ENCODE data around the gene TANGO2.
A peak's percentile ranks its signal among the peaks of the same experiment; 100 is the strongest.

Gene TANGO2

GRCh38 chr22:20014526-20015186 is 6.3 kb upstream of the TANGO2 start:
- DNase-seq = no peak

DNA sequence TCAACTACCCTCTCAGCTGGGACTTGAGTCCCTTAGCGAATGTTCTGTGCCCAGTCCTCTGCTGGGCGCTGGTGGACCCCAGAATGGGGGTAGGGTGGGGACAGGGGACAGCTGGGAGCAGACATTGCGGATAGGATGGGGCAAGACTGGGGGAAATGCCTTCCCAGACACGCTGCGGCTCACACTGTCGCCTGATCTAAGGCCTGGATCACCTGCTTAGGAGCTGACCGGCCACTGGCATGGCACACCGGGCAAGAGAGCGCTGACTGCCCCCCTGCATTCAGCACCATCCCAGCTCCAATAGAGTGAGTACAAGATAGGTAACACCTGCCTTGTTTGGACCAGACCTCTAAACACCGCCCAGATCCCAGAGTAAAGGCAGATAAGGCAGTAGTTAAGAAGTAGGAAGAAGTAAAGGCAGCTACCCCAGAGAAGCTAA is 5.7 kb upstream of the TANGO2 start:
- DNase-seq = no peak

GRCh38 chr22:20015971-20016733 is 4.8 kb upstream of the TANGO2 start:
- DNase-seq = peak; percentile 17 to 33

DNA sequence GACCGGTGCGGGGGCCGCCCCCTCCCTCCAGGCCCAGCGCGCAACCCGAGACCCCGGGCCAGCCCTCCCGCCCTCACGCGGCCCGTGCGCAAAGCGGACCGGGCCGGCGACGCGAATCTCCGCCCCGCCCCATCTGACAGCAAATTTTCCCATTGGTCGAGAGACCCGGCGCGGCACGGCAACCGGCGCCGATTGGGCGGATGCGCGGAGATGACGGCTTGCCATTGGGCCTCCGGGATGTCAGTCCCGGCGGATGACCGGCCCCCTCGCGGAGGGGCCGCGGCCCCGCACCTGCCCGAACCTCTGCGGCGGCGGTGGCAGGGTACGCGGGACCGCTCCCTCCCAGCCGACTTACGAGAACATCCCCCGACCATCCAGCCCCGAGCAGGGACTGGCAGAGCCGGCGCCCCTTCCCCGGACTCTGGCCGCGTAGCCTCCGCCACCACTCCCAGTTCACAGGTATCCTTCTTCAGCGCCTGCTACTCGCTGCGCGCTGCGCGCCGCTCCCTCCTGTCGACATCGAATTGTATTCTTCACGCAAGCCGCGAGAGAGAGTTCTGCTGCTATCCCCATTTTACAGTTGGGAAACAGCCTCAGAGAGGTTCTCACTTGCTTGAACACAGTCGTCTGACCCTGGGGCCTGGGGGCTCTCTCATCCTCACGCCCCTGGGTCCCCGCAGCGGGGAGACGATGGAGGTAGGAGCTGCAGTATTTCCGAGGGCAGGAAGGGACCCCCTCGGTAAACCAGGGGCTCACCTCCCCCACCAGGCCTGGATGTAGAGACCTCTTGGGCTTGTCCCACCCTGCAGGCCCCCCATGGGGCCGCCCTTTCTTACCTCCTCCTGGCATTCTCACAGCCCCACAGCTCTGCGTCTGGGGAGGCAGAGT is 3.9 kb upstream of the TANGO2 start, which contains the start of gene ARVCF:
ARVCF (minus strand) TSS at position 90 of the 888 bp plus-strand sequence. CDS start 26,029 bp downstream, outside the sequence.
- DNase-seq = peak; percentile 89 to 90

- no peak for DNase-seq
Observed at GRCh38 chr22:20017622-20017958, 3.3 kb upstream of the TANGO2 start.

- no peak for DNase-seq
Observed at GRCh38 chr22:20018001-20018400, 2.9 kb upstream of the TANGO2 start.

GRCh38 chr22:20019661-20020532 is 1.0 kb upstream of the TANGO2 start:
- DNase-seq = no peak

DNA sequence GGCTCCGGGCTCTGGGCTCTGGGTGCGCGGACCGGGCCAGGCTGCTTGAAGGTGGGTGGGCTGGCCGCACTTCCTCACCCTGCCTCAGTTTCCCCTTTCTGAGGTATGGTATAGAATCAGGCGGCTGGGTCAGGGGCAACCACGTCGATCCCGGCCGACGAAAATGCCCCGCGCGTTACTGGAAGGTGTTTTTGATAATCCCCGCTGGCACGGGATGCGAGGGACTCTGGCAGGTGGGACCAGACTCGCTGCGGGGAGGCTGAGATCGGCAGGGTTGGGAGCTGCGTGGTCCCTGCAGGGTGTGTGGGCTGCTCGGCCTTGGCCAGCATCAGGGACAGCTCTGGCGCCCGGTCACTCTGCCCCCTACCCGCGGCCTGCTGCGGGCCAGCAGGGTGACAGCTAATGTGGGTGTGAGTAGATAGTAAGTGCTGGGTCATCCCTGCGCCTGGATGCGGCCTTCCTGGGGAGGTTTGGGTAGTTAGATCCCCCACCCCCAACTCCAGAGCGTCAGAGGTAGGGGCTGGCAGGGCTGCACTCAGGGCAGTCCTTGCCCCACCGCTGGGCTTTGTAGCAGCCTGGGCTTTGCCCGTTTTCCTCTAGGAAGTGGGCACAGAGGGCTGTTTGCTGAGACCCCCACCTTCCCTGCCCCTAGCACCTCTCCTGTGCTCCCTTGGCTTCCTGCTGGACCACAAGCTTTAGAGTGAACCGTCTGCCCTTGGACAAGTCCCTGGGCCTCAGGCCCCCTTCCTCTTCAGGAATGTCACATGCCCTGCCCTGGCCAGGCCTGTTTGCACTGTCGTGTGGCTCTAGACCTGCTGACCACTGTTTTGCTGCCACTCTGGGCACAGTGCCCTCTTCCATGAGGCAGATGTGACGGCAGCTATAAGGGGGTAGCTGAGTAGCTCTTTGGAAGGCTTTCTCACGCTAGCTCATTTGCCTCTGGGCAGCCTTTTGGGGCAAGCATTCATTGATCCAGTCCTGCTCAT is 579 bp downstream of the TANGO2 start:
- peak in 1 of 2 donors; percentile 20 for DNase-seq

GRCh38 chr22:20022231-20022977 is 1.5 kb downstream of the TANGO2 start:
- DNase-seq = no peak

GRCh38 chr22:20022978-20023613 is 2.2 kb downstream of the TANGO2 start:
- DNase-seq = no peak

- DNase-seq = no peak
Observed at GRCh38 chr22:20024225-20024624, 3.3 kb downstream of the TANGO2 start.

- DNase-seq = no peak
Observed at GRCh38 chr22:20024650-20025397, 3.9 kb downstream of the TANGO2 start.

DNA sequence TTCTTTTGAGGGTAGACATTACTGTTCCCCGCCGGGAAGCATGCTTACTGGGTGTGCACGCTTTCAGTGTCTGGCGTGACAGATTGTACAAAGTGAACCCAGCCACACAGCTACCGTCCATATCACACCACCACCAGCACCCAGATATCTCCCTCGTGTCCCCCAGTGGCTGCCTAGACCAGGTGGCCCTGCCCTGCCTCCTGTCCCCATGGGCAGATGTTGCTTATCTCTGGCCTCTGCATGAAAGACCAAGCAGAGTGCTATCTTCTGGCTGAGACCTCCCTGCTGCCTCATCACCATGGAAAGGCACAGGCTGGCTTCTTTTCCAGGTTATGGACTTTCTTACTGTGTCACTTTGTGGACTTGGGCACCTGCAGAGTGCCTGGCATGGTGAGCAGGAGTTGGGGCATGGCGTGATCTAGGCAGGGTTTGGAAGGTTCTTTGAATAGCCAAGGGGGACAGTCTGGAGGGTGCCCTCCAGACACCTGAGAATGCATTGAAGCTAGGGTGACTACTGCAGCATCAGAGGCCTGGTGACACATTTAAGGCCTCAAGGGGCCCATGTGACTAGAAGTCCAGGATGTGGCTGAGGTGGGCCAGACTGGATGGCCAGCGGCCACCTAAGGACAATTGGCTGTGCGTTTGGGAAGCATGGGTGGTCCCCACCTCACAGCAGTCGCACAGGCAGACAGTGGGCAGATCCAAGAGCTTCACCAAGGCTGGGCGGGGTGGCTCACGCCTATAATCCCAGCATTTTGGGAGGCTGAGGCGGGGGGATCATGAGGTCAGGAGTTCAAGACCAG is 4.7 kb downstream of the TANGO2 start:
- DNase-seq = no peak

DNA sequence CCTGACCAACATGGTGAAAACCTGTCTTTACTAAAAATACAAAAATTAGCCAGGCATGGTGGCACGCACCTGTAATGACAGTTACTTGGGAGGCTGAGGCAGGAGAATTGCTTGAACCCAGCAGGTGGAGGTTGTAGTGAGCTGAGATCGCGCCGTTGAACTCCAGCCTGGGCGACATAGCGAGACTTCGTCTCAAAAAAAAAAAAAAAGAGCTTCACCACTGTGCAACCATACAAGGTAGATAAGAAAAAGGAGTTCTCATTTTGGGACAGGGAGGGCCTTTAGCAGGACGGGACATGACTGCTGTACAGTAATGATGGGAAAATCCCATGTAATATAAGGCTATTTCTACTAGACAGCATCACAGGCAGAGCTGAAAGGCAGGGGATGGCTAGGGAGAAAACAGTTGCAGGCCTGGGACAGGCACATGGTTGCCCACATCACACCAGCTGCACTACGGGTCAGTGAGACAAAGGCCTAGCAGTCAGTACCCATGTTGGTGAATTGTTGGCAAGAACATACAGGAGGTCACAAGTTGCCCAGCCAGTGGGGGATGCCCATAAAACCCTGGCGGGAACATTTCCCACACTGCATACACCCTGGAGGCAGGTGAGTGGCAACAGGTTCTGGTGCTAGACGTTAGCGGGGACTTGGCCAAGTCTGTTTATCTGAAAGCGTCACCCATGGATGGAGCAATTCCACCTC is 5.4 kb downstream of the TANGO2 start:
- DNase-seq = no peak

GRCh38 chr22:20026996-20027601 is 6.2 kb downstream of the TANGO2 start:
- DNase-seq = no peak

DNA sequence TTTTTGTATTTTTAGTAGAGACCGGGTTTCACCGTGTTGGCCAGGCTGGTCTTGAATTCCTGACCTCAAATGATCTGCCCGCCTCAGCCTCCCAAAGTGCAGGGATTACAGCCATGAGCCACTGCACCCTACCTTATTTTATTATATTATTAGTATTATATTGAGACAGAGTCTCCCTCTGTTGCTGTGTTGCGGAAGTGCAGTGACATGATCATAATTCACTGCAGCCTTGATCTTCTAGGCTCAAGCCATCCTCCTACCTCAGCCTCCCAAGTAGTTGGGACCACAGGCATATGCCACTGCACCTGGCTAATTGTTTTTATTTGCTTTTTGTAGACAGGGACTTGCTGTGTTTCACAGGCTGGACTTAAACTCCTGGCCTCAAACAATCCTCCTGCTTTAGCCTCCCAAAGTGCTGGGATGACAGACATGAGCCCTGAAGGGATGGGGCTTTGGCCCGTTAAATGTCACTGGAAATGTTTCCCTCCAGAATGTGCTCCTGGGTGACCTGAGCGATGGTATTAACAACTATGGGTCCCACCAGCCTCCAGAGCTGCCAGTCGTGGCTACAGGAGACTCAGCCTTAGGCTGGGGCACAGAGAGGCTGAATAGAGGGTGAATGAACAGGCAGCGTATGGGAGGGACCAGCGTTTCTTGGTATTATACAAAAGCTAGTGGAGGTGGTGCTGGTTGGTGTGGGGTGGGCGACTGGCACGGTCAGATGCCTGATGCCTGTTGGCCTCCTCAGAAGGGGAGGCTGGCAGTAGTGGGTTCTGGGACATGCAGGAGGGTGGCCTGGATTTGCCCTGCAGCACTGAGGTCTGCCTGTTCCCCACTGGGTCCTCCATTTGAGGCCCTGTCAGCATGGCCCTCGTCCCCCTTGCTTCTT is 7.3 kb downstream of the TANGO2 start:
- DNase-seq = no peak
